WTC11 (cell line): ENCODE measurements around the gene RNF115. TPM values are rescaled to one million over a fixed set of nuclear protein-coding genes. Genes with fewer than 3 reads are reported as not detected.
A peak's percentile ranks its signal among the peaks of the same experiment; 100 is the strongest.

Source experiments
- ATAC-seq: fragments of 200-7000 bp; cut with Tn5 transposase; 2 replicates; pipeline ENCODE4 v1.10.0; 2021; ENCODE audit warnings: mild to moderate bottlenecking, moderate library complexity
- CTCF ChIA-PET: fragments of 300-600 bp; sonication (Branson Sonifier 250); formaldehyde crosslinking; loops from one replicate; lab custom pipeline; 2021; ENCODE audit warnings: antibody characterized with exemption; lab: Charles Lee
- POLR2A ChIA-PET: fragments of 350-600 bp; sonication (Branson Sonifier 250); formaldehyde crosslinking; loops from one replicate; lab custom pipeline; 2021; ENCODE audit warnings: antibody characterized with exemption; lab: Charles Lee
- DNase-seq: peaks from one replicate; pipeline ENCODE4 v3.0.0; 2021; ENCODE audit warnings: low spot score
- H3K27ac Mint-ChIP-seq: 2 replicates; pipeline ENCODE4 v1.8.0; 2021; ENCODE audit warnings: mixed read lengths
- H3K27me3 Mint-ChIP-seq: 2 replicates; pipeline ENCODE4 v1.8.0; 2021; ENCODE audit warnings: low read depth, mild to moderate bottlenecking, moderate library complexity, mixed read lengths
- H3K36me3 Mint-ChIP-seq: 2 replicates; pipeline ENCODE4 v1.8.0; 2021; ENCODE audit warnings: mixed read lengths
- H3K4me1 Mint-ChIP-seq: 2 replicates; pipeline ENCODE4 v1.8.0; 2022; ENCODE audit warnings: mixed read lengths
- H3K4me3 Mint-ChIP-seq: 2 replicates; pipeline ENCODE4 v1.8.0; 2021; ENCODE audit warnings: mild to moderate bottlenecking, moderate library complexity, mixed read lengths
- H3K9me3 Mint-ChIP-seq: 2 replicates; pipeline ENCODE4 v1.8.0; 2021; ENCODE audit warnings: mixed read lengths
- CREM ChIP-seq: sonication (generic); formaldehyde crosslinking; IDR thresholded peaks from 2 replicates; pipeline ENCODE4 v1.8.1; 2022; ENCODE audit warnings: mild to moderate bottlenecking, missing genetic modification reagents, moderate library complexity
- CTCF ChIP-seq: fragments of 200-600 bp; IDR thresholded peaks from 2 replicates; pipeline ENCODE4 v1.8.0; 2022; ENCODE audit warnings: antibody characterized with exemption
- MXD4 ChIP-seq: fragments of 250-450 bp; sonication (Bioruptor Pico); IDR thresholded peaks from 2 replicates; pipeline ENCODE4 v1.8.0; 2021; ENCODE audit warnings: mild to moderate bottlenecking, moderate library complexity, borderline replicate concordance
- NR1H2 ChIP-seq: sonication (generic); formaldehyde crosslinking; IDR thresholded peaks from 2 replicates; pipeline ENCODE4 v1.9.0; 2021; ENCODE audit warnings: mild to moderate bottlenecking, moderate library complexity, missing genetic modification reagents
- NR3C1 ChIP-seq: sonication (generic); formaldehyde crosslinking; conservative IDR thresholded peaks from 2 replicates; pipeline ENCODE4 v1.8.1; 2023; ENCODE audit warnings: low read depth, mild to moderate bottlenecking, missing genetic modification reagents
- OVOL2 ChIP-seq: fragments of 250-450 bp; sonication (Bioruptor Pico); IDR thresholded peaks from 2 replicates; pipeline ENCODE4 v1.9.0; 2021; ENCODE audit warnings: mild to moderate bottlenecking, borderline replicate concordance
- RORB ChIP-seq: fragments of 250-450 bp; sonication (Bioruptor Pico); IDR thresholded peaks from 2 replicates; pipeline ENCODE4 v1.9.0; 2021; ENCODE audit warnings: mild to moderate bottlenecking
- TEAD4 ChIP-seq: sonication (generic); formaldehyde crosslinking; IDR thresholded peaks from 2 replicates; pipeline ENCODE4 v1.8.0; 2022; ENCODE audit warnings: mild to moderate bottlenecking, missing genetic modification reagents
- ZNF138 ChIP-seq: sonication (generic); formaldehyde crosslinking; conservative IDR thresholded peaks from 2 replicates; pipeline ENCODE4 v1.8.1; 2022; ENCODE audit warnings: mild to moderate bottlenecking, moderate library complexity, missing genetic modification reagents
- ZNF281 ChIP-seq: sonication (generic); formaldehyde crosslinking; IDR thresholded peaks from 2 replicates; pipeline ENCODE4 v1.8.0; 2023; ENCODE audit warnings: mild to moderate bottlenecking, missing genetic modification reagents
- ZNF532 ChIP-seq: fragments of 250-450 bp; sonication (Bioruptor Pico); IDR thresholded peaks from 2 replicates; pipeline ENCODE4 v1.9.0; 2021; ENCODE audit warnings: mild to moderate bottlenecking, borderline replicate concordance
- ZNF671 ChIP-seq: fragments of 250-450 bp; sonication (Bioruptor Pico); IDR thresholded peaks from 2 replicates; pipeline ENCODE4 v1.8.0; 2021; ENCODE audit warnings: mild to moderate bottlenecking
- total RNA-seq: library from RNA; stranded (reverse); gene quantifications from 3 replicates; pipeline ENCODE4 v1.2.3, GENCODE V29; 2021
- TF ChIP-seq, protein P1 (sequence below): fragments of 250-450 bp; sonication (Bioruptor Pico); IDR thresholded peaks from 2 replicates; pipeline ENCODE4 v1.9.0; 2021; ENCODE audit warnings: mild to moderate bottlenecking

Gene RNF115
- total RNA-seq, 1 experiment from 2014 or later: 8.1 TPM

DNA sequence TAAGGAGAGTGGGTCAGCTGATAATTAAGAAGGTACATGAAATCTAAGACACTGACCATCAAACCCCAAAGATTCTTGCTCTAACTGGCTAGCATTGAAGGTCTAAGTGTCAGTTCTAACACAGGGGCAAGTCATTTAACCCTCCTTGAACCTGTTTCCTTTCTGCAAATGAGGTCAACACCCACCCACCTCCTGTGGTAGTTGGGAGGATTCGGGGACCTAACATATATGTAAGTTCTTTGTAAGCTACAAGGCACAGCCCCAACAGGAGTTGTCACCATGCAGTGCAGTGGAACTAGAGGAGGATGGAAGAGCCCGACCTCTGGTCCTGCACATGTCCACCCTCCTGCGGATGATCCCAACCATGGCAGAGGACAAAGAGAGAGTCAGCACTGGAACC, 23.9 kb upstream of the RNF115 start (continued):
- no peak for TF ChIP-seq ZNF532 (CRISPR knock-in tag)
- TF ChIP-seq OVOL2 (CRISPR knock-in tag): no peak
- TF ChIP-seq ZNF281 (CRISPR knock-in tag): no peak
- no peak for TF ChIP-seq RORB (CRISPR knock-in tag)
- TF ChIP-seq NR3C1 (CRISPR knock-in tag): no peak
- TF ChIP-seq NR1H2 (CRISPR knock-in tag): no peak
- TF ChIP-seq, protein P1, sequence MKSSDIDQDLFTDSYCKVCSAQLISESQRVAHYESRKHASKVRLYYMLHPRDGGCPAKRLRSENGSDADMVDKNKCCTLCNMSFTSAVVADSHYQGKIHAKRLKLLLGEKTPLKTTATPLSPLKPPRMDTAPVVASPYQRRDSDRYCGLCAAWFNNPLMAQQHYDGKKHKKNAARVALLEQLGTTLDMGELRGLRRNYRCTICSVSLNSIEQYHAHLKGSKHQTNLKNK (CRISPR knock-in tag): no peak
- TF ChIP-seq ZNF138 (CRISPR knock-in tag): no peak
- no peak for TF ChIP-seq TEAD4 (CRISPR knock-in tag)
- TF ChIP-seq, all 79 proteins: peak for 0

DNA sequence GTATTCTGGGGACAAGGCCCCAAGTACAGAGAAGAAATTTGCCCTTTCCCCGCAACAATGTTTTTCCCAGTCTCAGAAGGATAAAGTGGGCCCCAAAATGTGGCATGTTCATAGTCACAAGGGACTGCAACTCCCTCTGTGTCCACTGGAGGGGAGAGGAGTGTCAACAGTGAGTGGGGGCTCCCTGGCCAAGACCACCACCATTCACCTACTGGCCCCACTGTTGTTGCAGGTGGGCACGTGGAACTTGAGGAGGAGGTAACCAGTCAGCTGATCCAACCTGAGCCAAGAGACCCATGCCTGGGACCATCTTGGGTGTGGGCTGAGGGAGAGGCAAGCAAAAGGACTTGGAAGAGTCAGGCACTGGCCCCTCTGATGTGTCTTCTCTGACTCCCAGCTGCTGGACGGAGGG, 22.3 kb upstream of the RNF115 start:
- Mint-ChIP-seq H3K9me3 (no peaks in the 10 kb centered on the region), H3K36me3 (peaks cover 31% of the 10 kb centered on the region), H3K27me3 (no peaks in the 10 kb centered on the region), H3K27ac (no peak overlapping the region), H3K4me1 (peaks cover 3% of the 10 kb centered on the region; the same call in 1 of the 2 replicates), H3K4me3 (no peak overlapping the region)
- ChIA-PET CTCF (interaction anchor here (0.6 to 9.0 kb wide), 28 partner anchors 9 to 206 kb away, joined by 3 to 254 read pairs (median 12); partner anchors contain the start of genes ANKRD34A, ANKRD35, ITGA10 and LIX1L), POLR2A (interaction anchor here (1.4 to 3.4 kb wide), 3 partner anchors 12 to 131 kb away, joined by 6 to 48 read pairs (median 7); partner anchors contain the start of genes PIAS3, POLR3C and RNF115)
- DNase-seq (peak; percentile 59), ATAC-seq (peak; percentile 59)
- TF ChIP-seq CREM (CRISPR knock-in tag) (no peak), MXD4 (CRISPR knock-in tag) (no peak), CTCF (peak; percentile 63), ZNF671 (CRISPR knock-in tag) (no peak)
